ENCODE results near the gene CATSPERB. TPM values are rescaled to one million over a fixed set of nuclear protein-coding genes. Genes with fewer than 3 reads are reported as not detected.

The CATSPERB gene
- total and polyA plus RNA-seq, 2 experiments from 2014 or later: not detected

- no peak for DNase-seq (ENCODE audit: low read depth in 1 of 2, low spot score in 1 of 2)
- H3K4me1 ChIP-seq (ENCODE audit: low read depth): no peaks in the 10 kb centered on the region
- no peak for TF ChIP-seq CTCF (IDR thresholded peaks at IDR 0.05; ENCODE audit: low read depth, low read length)
- H3K9me3 ChIP-seq (ENCODE audit: low read depth): no peaks in the 10 kb centered on the region
- H3K4me3 ChIP-seq: no peak overlapping the region
- no peaks in the 10 kb centered on the region for H3K36me3 ChIP-seq
- no peak overlapping the region for H3K27ac ChIP-seq
- peaks cover 34% of the 10 kb centered on the region for H3K27me3 ChIP-seq
Measured at GRCh38 chr14:91575469-91576208, 156.2 kb downstream of the CATSPERB start.

GRCh38 chr14:91573894-91574837 lies 157.7 kb downstream of the CATSPERB start:
- peak; percentile 48 to 75 for DNase-seq (ENCODE audit: low read depth in 1 of 2, low spot score in 1 of 2)
- no peak for TF ChIP-seq CTCF (IDR thresholded peaks at IDR 0.05; ENCODE audit: low read depth, low read length)
- peaks cover 34% of the 10 kb centered on the region for H3K27me3 ChIP-seq

GRCh38 chr14:91573528-91573893 lies 158.4 kb downstream of the CATSPERB start:
- Histone ChIP-seq H3K9me3 (ENCODE audit: low read depth) (no peaks in the 10 kb centered on the region), H3K4me1 (ENCODE audit: low read depth) (no peaks in the 10 kb centered on the region), H3K27me3 (peaks cover 34% of the 10 kb centered on the region), H3K27ac (no peak overlapping the region), H3K36me3 (no peaks in the 10 kb centered on the region), H3K4me3 (no peak overlapping the region)
- no peak for DNase-seq (ENCODE audit: low read depth in 1 of 2, low spot score in 1 of 2)
- no peak for TF ChIP-seq CTCF (IDR thresholded peaks at IDR 0.05; ENCODE audit: low read depth, low read length)

More at GRCh38 chr14:91573894-91574837, 157.7 kb downstream of the CATSPERB start:
- no peaks in the 10 kb centered on the region for H3K4me1 ChIP-seq (ENCODE audit: low read depth)
- peak overlapping the region; percentile 36 for H3K4me3 ChIP-seq
- no peaks in the 10 kb centered on the region for H3K36me3 ChIP-seq
- H3K9me3 ChIP-seq (ENCODE audit: low read depth): no peaks in the 10 kb centered on the region
- H3K27ac ChIP-seq: no peak overlapping the region

GRCh38 chr14:91570021-91570420 lies 161.9 kb downstream of the CATSPERB start:
- Histone ChIP-seq H3K4me1 (ENCODE audit: low read depth) (no peaks in the 10 kb centered on the region), H3K4me3 (no peak overlapping the region), H3K9me3 (ENCODE audit: low read depth) (no peaks in the 10 kb centered on the region), H3K27me3 (peaks cover 27% of the 10 kb centered on the region), H3K36me3 (no peaks in the 10 kb centered on the region), H3K27ac (no peak overlapping the region)
- TF ChIP-seq CTCF (IDR thresholded peaks at IDR 0.05; ENCODE audit: low read depth, low read length): no peak
- DNase-seq (ENCODE audit: low read depth in 1 of 2, low spot score in 1 of 2): no peak

GRCh38 chr14:91569301-91569700 lies 162.6 kb downstream of the CATSPERB start:
- peaks cover 20% of the 10 kb centered on the region for H3K27me3 ChIP-seq
- TF ChIP-seq CTCF (IDR thresholded peaks at IDR 0.05; ENCODE audit: low read depth, low read length): no peak
- no peaks in the 10 kb centered on the region for H3K4me1 ChIP-seq (ENCODE audit: low read depth)
- no peaks in the 10 kb centered on the region for H3K9me3 ChIP-seq (ENCODE audit: low read depth)
- no peaks in the 10 kb centered on the region for H3K36me3 ChIP-seq
- H3K27ac ChIP-seq: no peak overlapping the region
- no peak overlapping the region for H3K4me3 ChIP-seq
- no peak for DNase-seq (ENCODE audit: low read depth in 1 of 2, low spot score in 1 of 2)

All from cardiac muscle cell (in vitro differentiated cells and primary cell).